Calu3 (cell line): ENCODE measurements around the gene ASIC2. TPM values are rescaled to one million over a fixed set of nuclear protein-coding genes. Genes with fewer than 3 reads are reported as not detected.

Source experiments
- BruUV-seq: library from RNA; stranded (reverse); fragments of 400-500 nt; replicated peaks from 2 replicates; lab custom pipeline; 2021; lab: Mats Ljungman, UMichigan
- CTCF ChIA-PET: fragments of 300-600 bp; sonication (Branson Sonifier 250); formaldehyde crosslinking; loops from one replicate; lab custom pipeline; 2022; ENCODE audit warnings: antibody characterized with exemption; lab: Charles Lee
- DNase-seq: peaks from one replicate; pipeline ENCODE4 v3.0.0; 2022
- H3K27ac Mint-ChIP-seq: one replicate; pipeline ENCODE4 v1.8.0; 2022; ENCODE audit warnings: mixed read lengths; ENCODE audit not compliant: unreplicated experiment
- H3K27me3 Mint-ChIP-seq: one replicate; pipeline ENCODE4 v1.8.0; 2022; ENCODE audit warnings: mixed read lengths; ENCODE audit not compliant: unreplicated experiment
- H3K36me3 Mint-ChIP-seq: one replicate; pipeline ENCODE4 v1.8.0; 2022; ENCODE audit warnings: mild to moderate bottlenecking, moderate library complexity, mixed read lengths; ENCODE audit not compliant: insufficient read depth, unreplicated experiment
- H3K4me1 Mint-ChIP-seq: one replicate; pipeline ENCODE4 v1.8.0; 2022; ENCODE audit warnings: mild to moderate bottlenecking, low read depth, mixed read lengths; ENCODE audit not compliant: unreplicated experiment
- H3K4me3 Mint-ChIP-seq: one replicate; pipeline ENCODE4 v1.8.0; 2022; ENCODE audit warnings: mild to moderate bottlenecking, low read depth, moderate library complexity, mixed read lengths; ENCODE audit not compliant: unreplicated experiment
- H3K9me3 Mint-ChIP-seq: one replicate; pipeline ENCODE4 v1.8.0; 2022; ENCODE audit warnings: low read depth, mixed read lengths; ENCODE audit not compliant: unreplicated experiment
- CTCF ChIP-seq: fragments of 200-600 bp; IDR thresholded peaks from one replicate; pipeline ENCODE4 v1.8.0; 2022; ENCODE audit warnings: antibody characterized with exemption; ENCODE audit not compliant: unreplicated experiment
- intact Hi-C: fragments of 100-400 bp; cut with micrococcal nuclease; formaldehyde crosslinking; loops from one replicate; pipeline ENCODE4 v1.10.0; 2022; ENCODE audit not compliant: unreplicated experiment
- total RNA-seq: library from RNA; stranded (reverse); gene quantifications from 2 replicates; pipeline ENCODE4 v1.2.3, GENCODE V29; 2022

Gene ASIC2
- total RNA-seq, 1 experiment from 2014 or later: not detected

DNA sequence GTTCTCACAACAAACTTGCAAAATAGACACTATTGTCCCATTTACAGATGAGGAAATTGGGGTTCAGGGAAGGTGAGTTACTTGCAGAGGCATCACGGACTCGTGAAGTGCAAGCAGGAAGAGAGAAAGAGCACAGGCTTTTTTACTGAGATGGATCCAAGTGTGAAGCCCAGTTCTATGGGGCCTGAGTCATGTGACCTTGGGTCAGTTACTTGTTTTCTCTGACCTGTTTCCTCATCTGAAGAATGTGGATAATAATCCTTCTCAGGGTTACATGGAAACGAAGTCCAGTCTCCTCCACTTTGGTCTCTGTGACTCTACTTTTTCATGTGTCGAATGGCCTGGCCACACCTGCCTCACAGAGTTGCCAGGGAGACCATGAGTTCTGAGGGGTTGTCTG is 167.0 kb downstream of the ASIC2 start:
- no TSS peak for BruUV-seq
- no peak for TF ChIP-seq CTCF
- no peak for DNase-seq
- Mint-ChIP-seq H3K4me1 (no peaks in the 10 kb centered on the region), H3K27me3 (peaks cover 92% of the 10 kb centered on the region), H3K4me3 (no peak overlapping the region), H3K9me3 (peaks cover 2% of the 10 kb centered on the region), H3K27ac (no peak overlapping the region), H3K36me3 (no peaks in the 10 kb centered on the region)
- intact Hi-C loops: no loop called here
- CTCF ChIA-PET: interaction anchor here (0.7 kb wide), 1 partner anchor 22 kb away, joined by 4 read pairs; no protein-coding TSS in a partner anchor

- no peak overlapping the region for H3K4me3 Mint-ChIP-seq
- no peak overlapping the region for H3K27ac Mint-ChIP-seq
- peaks cover 92% of the 10 kb centered on the region for H3K27me3 Mint-ChIP-seq
- peaks cover 2% of the 10 kb centered on the region for H3K9me3 Mint-ChIP-seq
- BruUV-seq: no TSS peak
- intact Hi-C loops: no loop called here
- H3K4me1 Mint-ChIP-seq: no peaks in the 10 kb centered on the region
- TF ChIP-seq CTCF: no peak
- DNase-seq: no peak
- no peaks in the 10 kb centered on the region for H3K36me3 Mint-ChIP-seq
- CTCF ChIA-PET: no interaction called here
These were observed 167.5 kb downstream of the ASIC2 start for GRCh38 chr17:33125552-33125950.

- TF ChIP-seq CTCF: no peak
- CTCF ChIA-PET: no interaction called here
- Mint-ChIP-seq H3K27ac (no peak overlapping the region), H3K4me1 (no peaks in the 10 kb centered on the region), H3K27me3 (peaks cover 92% of the 10 kb centered on the region), H3K4me3 (no peak overlapping the region), H3K36me3 (no peaks in the 10 kb centered on the region), H3K9me3 (peaks cover 2% of the 10 kb centered on the region)
- BruUV-seq: no TSS peak
- DNase-seq: no peak
- intact Hi-C loops: no loop called here
These were observed 168.1 kb downstream of the ASIC2 start for GRCh38 chr17:33124871-33125551.

DNA sequence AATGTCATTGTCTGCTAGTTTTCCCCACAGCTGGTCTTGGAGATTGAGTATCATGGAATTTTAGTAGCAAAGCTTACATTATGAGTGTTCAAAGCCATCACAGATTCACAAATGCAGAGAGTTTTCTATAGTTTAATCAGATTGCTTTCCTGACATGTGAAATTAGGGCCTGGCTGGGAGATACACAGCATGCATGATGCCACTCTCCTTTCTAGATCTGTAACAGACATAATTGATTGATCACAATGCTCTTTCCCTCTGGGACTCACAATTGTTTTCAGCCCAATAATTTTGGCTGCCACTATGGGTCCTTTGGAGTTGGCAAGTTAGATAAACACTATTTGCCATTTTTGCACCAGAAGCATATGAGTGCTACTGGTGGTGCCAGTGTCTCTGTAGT is 168.9 kb downstream of the ASIC2 start:
- Mint-ChIP-seq H3K9me3 (peaks cover 2% of the 10 kb centered on the region), H3K27me3 (peaks cover 92% of the 10 kb centered on the region), H3K4me3 (no peak overlapping the region), H3K4me1 (no peaks in the 10 kb centered on the region), H3K27ac (no peak overlapping the region), H3K36me3 (no peaks in the 10 kb centered on the region)
- no peak for DNase-seq
- intact Hi-C loops: no loop called here
- BruUV-seq: no TSS peak
- CTCF ChIA-PET: no interaction called here
- TF ChIP-seq CTCF: no peak
